DOHH2 (cell line): ENCODE measurements around the gene CCDC85B.

ENCODE experiments used
- EZH2phosphoT487 ChIP-seq: fragments of 200-600 bp; sonication (generic); IDR thresholded peaks from 2 replicates; pipeline ENCODE4 v1.6.1; 2017; ENCODE audit warnings: borderline replicate concordance, mild to moderate bottlenecking, antibody characterized with exemption, low read length, moderate library complexity, mixed read lengths
- TF ChIP-seq, protein P1 (sequence below): fragments of 200-600 bp; sonication (generic); IDR thresholded peaks from one replicate; pipeline ENCODE4 v1.5.1; 2014; ENCODE audit warnings: antibody characterized with exemption, mild to moderate bottlenecking, low read depth, low read length; ENCODE audit not compliant: poor library complexity, severe bottlenecking

DNA sequence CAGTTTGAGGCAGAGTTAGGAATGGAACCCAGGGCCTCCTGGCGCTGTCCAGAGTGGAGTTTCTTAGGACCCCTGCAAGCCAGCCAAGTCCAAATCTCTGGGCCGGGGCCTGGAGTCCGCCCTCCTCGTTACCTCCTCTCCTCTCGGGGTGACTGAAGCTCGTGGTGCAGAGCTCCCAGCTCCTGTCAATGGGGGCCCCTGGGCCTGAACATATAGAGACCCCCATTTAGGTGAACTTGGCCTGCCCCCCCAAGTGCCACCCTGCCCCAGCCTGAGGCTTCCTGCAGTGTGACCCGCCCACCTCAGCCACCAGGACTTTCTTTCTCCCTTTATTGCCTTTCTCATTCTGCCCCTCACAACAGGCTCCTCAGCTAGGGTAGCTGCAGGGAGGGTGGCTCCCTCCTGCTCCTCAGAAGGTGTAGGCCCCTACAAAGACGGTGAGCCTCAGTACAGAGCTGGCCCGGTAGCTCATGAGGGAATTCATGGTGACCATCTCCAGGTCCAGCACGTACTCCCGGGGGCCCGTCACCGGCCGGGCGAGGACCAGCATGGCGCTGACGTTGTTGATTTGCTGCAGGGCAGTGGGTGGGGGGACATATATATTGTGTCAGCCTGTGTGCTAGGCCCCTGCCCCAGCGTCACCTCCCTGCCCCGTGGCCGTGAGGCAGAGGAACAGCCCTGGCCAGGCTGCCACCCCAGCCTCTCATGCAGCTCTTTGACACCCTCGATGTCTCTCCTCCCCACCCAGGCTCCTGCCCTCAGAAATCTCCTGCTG is 23.8 kb upstream of the CCDC85B start:
- TF ChIP-seq, protein P1, sequence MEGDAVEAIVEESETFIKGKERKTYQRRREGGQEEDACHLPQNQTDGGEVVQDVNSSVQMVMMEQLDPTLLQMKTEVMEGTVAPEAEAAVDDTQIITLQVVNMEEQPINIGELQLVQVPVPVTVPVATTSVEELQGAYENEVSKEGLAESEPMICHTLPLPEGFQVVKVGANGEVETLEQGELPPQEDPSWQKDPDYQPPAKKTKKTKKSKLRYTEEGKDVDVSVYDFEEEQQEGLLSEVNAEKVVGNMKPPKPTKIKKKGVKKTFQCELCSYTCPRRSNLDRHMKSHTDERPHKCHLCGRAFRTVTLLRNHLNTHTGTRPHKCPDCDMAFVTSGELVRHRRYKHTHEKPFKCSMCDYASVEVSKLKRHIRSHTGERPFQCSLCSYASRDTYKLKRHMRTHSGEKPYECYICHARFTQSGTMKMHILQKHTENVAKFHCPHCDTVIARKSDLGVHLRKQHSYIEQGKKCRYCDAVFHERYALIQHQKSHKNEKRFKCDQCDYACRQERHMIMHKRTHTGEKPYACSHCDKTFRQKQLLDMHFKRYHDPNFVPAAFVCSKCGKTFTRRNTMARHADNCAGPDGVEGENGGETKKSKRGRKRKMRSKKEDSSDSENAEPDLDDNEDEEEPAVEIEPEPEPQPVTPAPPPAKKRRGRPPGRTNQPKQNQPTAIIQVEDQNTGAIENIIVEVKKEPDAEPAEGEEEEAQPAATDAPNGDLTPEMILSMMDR = no peak
- no peak for TF ChIP-seq EZH2phosphoT487
